ENCODE data around the gene ASB2.

Gene ASB2

GRCh38 chr14:93926873-93927799 is 49.2 kb downstream of the ASB2 start, which contains the start of gene FAM181A:
TSS of gene FAM181A (plus strand) at chr14:93927344. CDS start at chr14:93928286, 942 bp downstream.
- DNase-seq (ENCODE audit: low read depth), result no peak

- no peak for DNase-seq (ENCODE audit: low read depth)
Measured at GRCh38 chr14:93926245-93926872, 50.0 kb downstream of the ASB2 start.

GRCh38 chr14:93925374-93925895 is 50.9 kb downstream of the ASB2 start:
- DNase-seq (ENCODE audit: low read depth), result no peak

GRCh38 chr14:93924592-93925355 is 51.6 kb downstream of the ASB2 start:
- no peak for DNase-seq (ENCODE audit: low read depth)

DNA sequence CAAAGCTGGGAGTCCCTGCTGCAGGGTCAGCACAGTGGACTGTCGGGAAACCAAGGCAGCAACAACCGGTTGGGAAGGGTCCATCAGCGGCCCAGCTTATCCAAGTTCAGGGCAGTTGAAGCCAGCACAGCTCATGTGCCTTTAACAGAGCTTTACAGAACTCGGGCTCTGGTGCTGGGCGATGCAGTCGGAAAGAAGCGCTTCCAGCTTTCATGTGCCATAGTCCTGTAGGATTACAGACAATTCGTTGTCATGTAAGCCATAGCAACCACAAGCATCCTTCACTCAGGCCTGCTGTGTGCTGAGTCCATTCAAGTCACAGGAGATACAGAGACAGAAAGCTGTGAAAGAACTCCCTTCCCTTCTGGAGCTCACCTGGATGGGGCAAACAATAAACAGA is 52.7 kb downstream of the ASB2 start:
- no peak for DNase-seq (ENCODE audit: low read depth)

- no peak for DNase-seq (ENCODE audit: low read depth)
Measured at GRCh38 chr14:93921001-93921806, 55.2 kb downstream of the ASB2 start.

GRCh38 chr14:93917141-93917540 is 59.2 kb downstream of the ASB2 start:
- no peak for DNase-seq (ENCODE audit: low read depth)

DNA sequence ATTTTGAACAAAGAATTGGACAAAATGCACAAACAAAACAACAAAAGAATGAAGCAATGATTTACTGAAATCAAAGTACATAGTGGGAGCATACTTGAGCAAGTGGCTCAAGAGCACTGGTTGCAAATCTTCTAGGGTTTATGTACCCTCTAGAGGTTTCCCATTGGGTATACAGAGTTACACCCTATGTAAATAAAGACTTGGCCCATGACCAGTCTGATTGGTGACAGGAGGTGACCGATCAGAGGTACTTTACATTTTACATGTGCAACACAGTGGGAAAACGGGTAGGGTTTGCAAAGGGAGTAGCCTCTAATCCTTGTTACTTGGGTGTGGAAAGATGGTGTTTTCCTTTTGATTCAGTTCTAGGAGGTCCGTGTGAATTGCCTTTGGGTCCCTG is 59.9 kb downstream of the ASB2 start:
- no peak for DNase-seq (ENCODE audit: low read depth)

DNA sequence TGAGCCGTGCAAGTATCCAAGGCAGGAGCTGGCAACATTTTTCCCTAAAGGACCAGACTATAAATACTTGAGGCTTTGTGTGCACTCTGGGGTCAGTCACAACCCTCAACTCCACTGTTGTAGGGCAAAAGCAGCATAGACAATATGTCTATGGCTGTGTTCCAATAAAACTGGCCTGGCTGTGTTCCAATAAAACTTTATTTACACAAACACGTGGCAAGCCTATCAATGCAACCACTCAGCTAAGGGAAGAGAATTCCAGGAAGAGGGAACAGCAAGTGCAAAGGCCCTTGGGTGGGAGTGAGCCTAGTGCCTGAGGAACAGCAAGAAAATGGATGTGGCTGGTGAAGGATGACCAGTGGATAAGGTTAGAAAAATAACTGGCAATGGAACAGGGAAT is 60.6 kb downstream of the ASB2 start:
- DNase-seq (ENCODE audit: low read depth), result no peak

- DNase-seq (ENCODE audit: low read depth), result no peak
Measured at GRCh38 chr14:93915070-93915705, 61.2 kb downstream of the ASB2 start.

DNA sequence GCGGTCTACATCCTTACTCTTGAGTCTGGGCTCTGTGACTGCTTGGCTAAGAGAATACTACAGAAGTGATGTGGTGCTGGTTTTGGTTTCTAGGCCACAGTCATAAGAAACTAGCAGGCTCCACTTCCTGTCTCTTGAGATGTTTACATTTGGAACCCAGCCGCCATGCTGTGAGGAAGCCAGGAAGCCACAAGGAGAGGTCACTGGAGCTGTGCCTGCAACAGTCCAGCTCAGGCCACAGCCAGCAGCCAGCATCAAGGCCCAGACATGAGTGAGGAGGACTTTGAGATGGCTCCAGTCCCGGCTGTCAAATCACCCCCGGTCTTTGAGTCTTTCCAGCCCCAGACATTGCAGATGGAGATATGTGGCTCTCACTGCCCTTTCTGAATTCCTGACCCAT is 62.1 kb downstream of the ASB2 start:
- DNase-seq (ENCODE audit: low read depth), result no peak

DNA sequence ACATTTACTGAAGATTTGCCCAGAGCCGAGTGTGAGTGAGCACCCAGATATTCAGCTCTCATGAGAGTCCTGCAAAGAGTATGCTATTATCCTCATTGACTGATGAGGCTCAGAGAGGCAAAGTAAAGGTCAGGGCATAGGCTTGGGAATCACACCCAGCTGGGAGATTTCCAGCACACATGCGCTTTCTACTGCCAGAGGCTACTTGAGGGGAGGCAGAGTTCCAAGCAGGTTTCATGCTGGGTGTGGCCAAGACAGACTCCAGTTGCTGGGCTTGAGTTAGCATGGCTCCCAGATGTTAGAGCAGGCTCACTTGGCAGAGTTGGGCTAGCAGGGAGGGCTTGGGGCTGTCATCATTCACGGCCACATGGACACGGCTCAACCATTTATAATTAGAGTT is 63.6 kb downstream of the ASB2 start:
- no peak for DNase-seq (ENCODE audit: low read depth)

GRCh38 chr14:93911975-93912615 is 64.3 kb downstream of the ASB2 start:
- no peak for DNase-seq (ENCODE audit: low read depth)

DNA sequence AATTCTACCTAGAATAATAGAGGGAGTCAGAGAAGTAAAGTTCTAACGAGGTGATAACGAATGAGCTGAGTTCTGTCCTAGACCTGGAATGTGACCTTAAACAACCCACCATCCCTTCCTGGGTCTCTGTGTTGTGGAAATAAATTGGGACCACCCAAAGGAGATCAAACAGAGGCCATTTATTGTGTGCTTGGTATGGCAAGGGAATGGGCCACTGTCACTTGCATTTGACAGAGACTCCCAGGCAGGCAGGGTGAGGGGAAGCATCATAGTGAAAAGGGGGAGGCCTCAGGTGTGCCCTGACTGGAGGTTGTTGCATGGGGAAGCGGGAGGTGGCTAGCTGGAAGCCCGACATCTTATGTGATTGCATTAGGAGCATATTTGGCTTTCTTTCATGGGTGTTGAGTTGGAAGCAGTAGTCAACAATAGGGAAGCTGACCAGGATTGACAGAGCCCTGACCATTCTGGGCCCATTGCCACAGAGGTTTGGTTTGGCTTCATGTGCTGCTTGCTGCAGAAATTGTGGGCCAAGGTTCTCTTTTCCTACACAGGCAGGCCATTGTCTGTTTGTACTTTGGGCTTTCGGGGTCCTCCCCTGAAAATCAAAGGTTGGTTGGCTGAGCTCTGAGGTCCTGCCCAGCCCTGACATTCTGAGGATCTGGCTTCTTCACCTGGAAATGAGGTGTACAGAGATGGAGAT is 66.8 kb downstream of the ASB2 start:
- no peak for DNase-seq (ENCODE audit: low read depth)

GRCh38 chr14:93906341-93907329 is 69.7 kb downstream of the ASB2 start:
- peak; percentile 45 for DNase-seq (ENCODE audit: low read depth)

DNA sequence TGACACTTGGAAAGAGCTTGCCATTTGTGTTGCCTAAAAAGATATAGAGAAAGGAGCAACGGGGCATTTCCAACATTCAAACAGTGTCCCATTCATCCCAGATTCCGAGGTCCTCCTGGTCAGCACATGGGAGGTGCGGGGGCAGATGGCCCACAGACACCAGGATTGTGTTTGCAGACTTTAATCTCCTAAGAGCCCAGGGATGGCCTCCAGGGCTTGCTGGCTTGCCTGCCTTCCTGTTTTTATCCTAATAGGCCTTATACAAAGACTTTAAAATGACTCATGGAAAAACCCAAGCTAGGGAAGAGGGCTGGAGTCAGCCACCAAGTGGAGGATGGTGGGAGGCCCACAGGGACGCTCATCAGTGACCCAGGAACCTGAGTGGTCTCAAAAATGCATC is 70.7 kb downstream of the ASB2 start:
- DNase-seq (ENCODE audit: low read depth), result no peak

GRCh38 chr14:93903342-93904184 is 72.8 kb downstream of the ASB2 start:
- DNase-seq (ENCODE audit: low read depth), result no peak

All from activated T-cell treated with anti-CD3 and anti-CD28 coated beads for 24 hours (primary cell).